GM20000 (cell line): ENCODE results near the gene G6PD.

Source experiments
- DNase-seq: peaks from one replicate; pipeline ENCODE4 v3.0.0; 2012; ENCODE audit warnings: low spot score
- TF ChIP-seq, protein P1 (sequence below): IDR thresholded peaks from 2 replicates; pipeline ENCODE4 v1.5.1; 2012; ENCODE audit warnings: mild to moderate bottlenecking, control low read depth; ENCODE audit errors: extremely low read depth, missing control alignments

Gene G6PD

DNA sequence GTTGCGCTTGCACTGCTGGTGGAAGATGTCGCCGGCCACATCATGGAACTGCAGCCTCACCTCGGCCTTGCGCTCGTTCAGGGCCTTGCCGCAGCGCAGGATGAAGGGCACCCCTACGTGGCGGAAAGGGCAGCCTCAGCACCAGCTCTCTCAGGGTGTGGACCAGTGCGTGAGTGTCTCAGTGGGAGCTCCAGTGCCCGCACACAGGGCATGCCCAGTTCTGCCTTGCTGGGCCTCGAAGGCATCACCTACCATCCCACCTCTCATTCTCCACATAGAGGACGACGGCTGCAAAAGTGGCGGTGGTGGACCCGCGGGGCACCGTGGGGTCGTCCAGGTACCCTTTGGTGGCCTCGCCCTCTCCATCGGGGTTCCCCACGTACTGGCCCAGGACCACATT, 14.0 kb downstream of the G6PD start:
- no peak for DNase-seq
- TF ChIP-seq, protein P1, sequence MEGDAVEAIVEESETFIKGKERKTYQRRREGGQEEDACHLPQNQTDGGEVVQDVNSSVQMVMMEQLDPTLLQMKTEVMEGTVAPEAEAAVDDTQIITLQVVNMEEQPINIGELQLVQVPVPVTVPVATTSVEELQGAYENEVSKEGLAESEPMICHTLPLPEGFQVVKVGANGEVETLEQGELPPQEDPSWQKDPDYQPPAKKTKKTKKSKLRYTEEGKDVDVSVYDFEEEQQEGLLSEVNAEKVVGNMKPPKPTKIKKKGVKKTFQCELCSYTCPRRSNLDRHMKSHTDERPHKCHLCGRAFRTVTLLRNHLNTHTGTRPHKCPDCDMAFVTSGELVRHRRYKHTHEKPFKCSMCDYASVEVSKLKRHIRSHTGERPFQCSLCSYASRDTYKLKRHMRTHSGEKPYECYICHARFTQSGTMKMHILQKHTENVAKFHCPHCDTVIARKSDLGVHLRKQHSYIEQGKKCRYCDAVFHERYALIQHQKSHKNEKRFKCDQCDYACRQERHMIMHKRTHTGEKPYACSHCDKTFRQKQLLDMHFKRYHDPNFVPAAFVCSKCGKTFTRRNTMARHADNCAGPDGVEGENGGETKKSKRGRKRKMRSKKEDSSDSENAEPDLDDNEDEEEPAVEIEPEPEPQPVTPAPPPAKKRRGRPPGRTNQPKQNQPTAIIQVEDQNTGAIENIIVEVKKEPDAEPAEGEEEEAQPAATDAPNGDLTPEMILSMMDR, result no peak

DNA sequence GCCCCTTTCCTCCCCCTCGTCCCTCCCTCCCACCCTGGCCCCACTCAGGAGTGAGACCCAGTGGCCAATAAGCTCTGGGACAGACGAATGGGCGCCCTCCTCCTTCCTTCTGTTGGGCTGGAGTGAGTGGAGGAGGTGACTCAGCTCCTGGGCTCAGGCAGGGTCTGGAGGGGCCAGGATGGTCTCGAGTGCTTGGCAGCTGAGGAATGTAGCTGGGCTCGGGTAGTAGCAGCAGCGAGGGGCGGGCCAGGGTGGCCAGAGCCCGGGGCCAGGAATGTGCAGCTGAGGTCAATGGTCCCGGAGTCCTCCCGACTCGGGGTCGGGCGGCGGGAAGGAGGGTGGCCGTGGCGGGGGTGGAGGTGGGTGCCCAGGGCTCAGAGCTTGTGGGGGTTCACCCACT, 15.0 kb downstream of the G6PD start:
- DNase-seq, result no peak
- TF ChIP-seq, protein P1, result no peak

DNA sequence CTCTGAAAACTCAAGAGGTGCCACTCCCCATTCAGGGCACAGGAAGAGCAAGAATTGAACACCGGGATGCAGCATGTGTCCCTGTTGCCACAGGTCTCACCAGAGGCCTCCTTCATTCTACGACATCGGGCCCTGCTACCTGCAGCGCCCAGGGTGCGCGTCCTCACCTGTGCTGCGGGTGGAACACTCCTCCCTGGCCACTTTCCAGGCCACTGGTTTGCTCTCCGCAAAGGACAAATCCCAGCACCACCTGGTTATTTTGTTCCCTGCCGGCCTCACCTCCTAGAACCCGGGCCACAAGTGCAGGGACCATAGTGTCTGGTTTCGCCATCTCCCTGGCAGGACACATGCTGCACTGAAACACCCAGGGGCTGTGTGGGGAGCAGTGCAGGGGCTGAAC, 16.4 kb downstream of the G6PD start:
- DNase-seq, result no peak

DNA sequence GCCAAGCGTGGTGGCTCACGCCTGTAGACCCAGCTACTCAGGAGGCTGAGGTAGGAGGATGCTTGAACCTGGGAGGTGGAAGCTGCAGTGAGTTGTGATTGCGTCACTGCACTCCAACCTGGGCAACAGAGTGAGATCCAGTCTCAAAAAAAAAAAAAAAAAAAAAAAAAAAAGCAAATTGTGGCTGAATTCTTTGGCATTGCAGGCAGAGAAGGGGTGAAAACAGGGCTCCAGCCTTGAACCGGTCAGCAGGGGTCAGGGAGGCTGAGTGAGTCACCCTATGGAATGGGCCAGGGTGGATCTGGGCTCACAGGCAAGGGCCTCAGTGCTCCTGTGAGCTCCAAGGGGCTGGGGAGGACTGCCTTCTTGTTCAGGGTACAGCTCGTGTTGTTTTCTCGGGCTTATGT, 17.4 kb downstream of the G6PD start:
- TF ChIP-seq, protein P1, result no peak
- no peak for DNase-seq

More for the DNA sequence above, 16.4 kb downstream of the G6PD start:
- TF ChIP-seq, protein P1, result no peak

DNA sequence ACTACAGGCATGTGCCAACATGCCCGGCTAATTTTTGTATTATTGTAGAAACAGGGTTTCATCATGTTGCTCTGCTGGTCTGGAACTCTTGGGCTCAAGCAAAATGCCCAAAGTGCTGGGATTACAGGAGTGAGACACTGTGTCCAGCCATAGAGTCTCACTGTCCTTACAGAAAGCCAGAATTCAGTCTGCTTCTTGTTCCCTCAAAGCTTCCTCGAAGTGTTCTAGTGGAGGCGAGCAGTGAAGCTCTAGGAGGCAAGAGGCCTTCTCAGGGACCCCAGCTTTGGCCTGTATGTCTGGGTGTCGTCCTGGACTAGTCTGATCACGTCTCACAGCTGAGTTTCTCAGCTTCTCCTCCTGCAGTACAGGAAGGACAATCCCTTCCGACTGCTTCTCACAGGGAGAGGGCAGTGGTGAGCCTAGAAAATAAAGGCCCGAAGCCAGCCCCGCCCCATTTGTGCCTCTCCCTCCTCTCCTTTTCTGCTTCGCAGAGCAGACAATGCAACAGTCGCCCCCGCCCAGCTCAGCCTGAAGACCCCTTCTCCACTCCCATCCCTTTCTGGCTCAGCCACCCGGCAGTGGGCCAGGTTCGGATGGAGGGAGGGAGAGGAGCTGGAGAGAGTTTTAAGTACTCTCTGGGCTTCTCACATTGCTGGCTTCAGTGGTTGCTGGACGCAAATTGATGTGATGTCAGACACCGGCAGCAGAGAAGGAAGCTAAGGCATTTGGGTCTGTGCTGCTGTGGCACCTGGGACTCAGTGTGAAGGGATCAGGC, 19.6 kb downstream of the G6PD start:
- DNase-seq, result peak; percentile 76
- TF ChIP-seq, protein P1, result peak; percentile 5

DNA sequence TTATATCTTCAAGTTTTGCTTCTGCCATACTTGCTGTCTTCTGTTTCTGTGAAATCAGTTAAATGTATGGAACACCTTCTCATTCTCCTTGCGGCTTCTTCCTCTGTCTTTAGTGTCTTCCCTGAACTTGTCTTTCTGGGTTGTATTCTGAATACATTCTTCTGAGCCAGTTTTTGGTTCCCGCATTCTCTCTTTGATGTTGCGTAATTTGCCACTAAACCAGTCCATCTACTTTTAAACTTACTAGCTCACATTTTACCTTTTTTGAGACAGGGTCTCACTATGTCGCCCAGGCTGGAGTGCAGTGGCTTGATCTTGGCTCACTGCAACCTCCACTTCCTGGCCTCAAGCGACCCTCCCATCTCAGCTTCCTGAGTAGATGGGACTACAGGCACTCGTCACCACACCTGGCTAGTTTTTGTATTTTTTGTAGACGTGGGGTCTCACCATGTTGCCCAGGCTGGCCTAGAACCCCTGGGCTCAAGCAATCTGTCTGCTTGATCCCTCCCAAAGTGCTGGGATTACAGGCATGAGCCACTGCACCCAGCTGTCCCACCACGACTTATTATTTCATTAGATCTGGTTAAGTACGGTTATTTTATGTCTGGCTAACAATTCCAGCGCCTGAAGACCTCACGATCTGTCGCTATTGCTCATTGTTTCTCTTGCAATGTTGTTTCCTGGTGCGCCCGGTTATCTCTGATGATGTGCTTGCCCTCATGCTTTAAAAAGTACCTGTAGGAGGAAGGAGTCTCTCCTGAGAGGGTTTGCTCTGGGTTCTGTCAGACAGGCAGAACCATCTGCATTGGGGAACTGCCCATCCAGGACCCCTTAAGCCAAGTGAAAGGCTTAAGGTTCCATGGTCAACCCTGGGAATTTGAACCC, 20.8 kb downstream of the G6PD start:
- TF ChIP-seq, protein P1, result no peak
- DNase-seq, result no peak

DNA sequence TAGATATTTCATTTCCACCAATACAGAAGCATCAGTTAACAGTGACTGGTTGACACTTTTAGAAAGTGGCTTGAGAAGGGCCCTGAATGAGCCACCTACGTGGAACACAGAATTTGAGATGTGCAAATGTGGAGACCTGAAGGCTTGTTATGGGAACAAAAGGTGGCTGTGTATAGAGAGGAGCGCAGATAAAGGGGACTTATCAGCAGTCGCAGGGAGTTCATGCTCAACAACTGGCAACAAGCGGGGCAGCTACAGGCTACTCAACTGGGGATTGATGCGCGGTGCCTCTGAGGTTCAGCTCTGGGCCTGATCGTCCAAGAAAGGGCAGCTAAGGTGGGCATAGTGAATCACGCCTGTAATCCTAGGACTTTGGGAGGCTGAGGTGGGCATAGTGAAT, 27.3 kb downstream of the G6PD start:
- no peak for DNase-seq
- TF ChIP-seq, protein P1, result no peak
